Measurements from ENCODE around the gene DOK5. TPM values are rescaled to one million over a fixed set of nuclear protein-coding genes. Genes with fewer than 3 reads are reported as not detected.

The DOK5 gene
- total RNA-seq, 2 donors from 2014 or later: 4.6 to 6.7 TPM

GRCh38 chr20:54512694-54513093 lies 37.3 kb downstream of the DOK5 start:
- Mint-ChIP-seq H3K36me3 (ENCODE audit: low read depth) (no peaks in the 10 kb centered on the region), H3K4me1 (peaks cover 5% of the 10 kb centered on the region), H3K9me3 (peaks cover 2% of the 10 kb centered on the region), H3K4me3 (no peak overlapping the region), H3K27me3 (ENCODE audit: insufficient read depth) (no peaks in the 10 kb centered on the region), H3K27ac (no peak overlapping the region)
- Histone ChIP-seq H3K9ac (ENCODE audit: extremely low read depth, low read length, poor library complexity, severe bottlenecking) (no peak overlapping the region), H3K36me3 (ENCODE audit: control insufficient read depth, insufficient read depth, low read length) (no peaks in the 10 kb centered on the region), H3K9me3 (ENCODE audit: control insufficient read depth, low read length) (no peaks in the 10 kb centered on the region), H3K4me1 (ENCODE audit: control insufficient read depth, insufficient read depth, low read length) (no peaks in the 10 kb centered on the region), H3K27ac (ENCODE audit: low read depth, low read length) (no peak overlapping the region), H3K4me3 (ENCODE audit: low read length) (no peak overlapping the region), H3K27me3 (ENCODE audit: control insufficient read depth, insufficient read depth, low read length, poor library complexity, severe bottlenecking) (no peaks in the 10 kb centered on the region)
- TF ChIP-seq, protein P1, sequence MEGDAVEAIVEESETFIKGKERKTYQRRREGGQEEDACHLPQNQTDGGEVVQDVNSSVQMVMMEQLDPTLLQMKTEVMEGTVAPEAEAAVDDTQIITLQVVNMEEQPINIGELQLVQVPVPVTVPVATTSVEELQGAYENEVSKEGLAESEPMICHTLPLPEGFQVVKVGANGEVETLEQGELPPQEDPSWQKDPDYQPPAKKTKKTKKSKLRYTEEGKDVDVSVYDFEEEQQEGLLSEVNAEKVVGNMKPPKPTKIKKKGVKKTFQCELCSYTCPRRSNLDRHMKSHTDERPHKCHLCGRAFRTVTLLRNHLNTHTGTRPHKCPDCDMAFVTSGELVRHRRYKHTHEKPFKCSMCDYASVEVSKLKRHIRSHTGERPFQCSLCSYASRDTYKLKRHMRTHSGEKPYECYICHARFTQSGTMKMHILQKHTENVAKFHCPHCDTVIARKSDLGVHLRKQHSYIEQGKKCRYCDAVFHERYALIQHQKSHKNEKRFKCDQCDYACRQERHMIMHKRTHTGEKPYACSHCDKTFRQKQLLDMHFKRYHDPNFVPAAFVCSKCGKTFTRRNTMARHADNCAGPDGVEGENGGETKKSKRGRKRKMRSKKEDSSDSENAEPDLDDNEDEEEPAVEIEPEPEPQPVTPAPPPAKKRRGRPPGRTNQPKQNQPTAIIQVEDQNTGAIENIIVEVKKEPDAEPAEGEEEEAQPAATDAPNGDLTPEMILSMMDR (conservative IDR thresholded peaks at IDR 0.05): no peak
- 94% methylated on average over 3 of the region's 4 CpGs; no CpG with 5 or more reads in 1 of the 2 experiments for WGBS, 2 experiments (ENCODE audit: insufficient coverage in 1 of 2, insufficient read length in 1 of 2)
- DNase-seq: no peak

DNA sequence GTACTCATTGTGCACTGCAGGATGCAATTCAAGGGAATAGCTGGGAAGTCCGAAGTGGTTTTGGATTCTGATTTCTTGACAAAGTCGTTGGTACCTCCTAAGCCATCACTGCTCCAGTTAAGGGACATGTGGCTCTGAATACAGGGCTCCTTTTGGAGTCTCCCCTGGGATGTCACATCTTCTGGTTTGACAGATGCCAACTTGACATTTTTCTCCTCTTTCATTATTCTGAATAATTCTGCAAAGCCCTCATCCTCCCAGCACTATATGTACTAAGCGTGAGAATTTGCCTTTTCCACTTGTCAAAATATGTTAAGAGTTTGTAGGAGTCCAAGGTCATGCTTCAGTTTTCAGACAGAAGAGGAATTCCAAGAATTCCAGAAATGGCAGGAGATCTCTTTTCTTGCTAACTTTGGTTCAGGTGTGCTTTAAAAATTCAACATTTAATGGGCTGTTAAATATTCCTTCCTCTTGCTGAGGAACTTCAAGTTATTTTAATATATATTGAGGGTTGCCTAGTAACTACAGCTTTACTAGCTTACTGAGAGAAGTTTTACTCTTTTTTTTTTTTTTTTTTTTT lies 38.7 kb downstream of the DOK5 start:
- Histone ChIP-seq H3K36me3 (ENCODE audit: control insufficient read depth, insufficient read depth, low read length) (no peaks in the 10 kb centered on the region), H3K9me3 (ENCODE audit: control insufficient read depth, low read length) (no peaks in the 10 kb centered on the region), H3K27me3 (ENCODE audit: control insufficient read depth, insufficient read depth, low read length, poor library complexity, severe bottlenecking) (no peaks in the 10 kb centered on the region), H3K4me1 (ENCODE audit: control insufficient read depth, insufficient read depth, low read length) (no peaks in the 10 kb centered on the region), H3K4me3 (ENCODE audit: low read length) (no peak overlapping the region), H3K9ac (ENCODE audit: extremely low read depth, low read length, poor library complexity, severe bottlenecking) (no peak overlapping the region), H3K27ac (ENCODE audit: low read depth, low read length) (no peak overlapping the region)
- Mint-ChIP-seq H3K27me3 (ENCODE audit: insufficient read depth) (no peaks in the 10 kb centered on the region), H3K27ac (no peak overlapping the region), H3K36me3 (ENCODE audit: low read depth) (peaks cover 3% of the 10 kb centered on the region), H3K4me3 (no peak overlapping the region), H3K4me1 (peaks cover 5% of the 10 kb centered on the region), H3K9me3 (peaks cover 5% of the 10 kb centered on the region)
- TF ChIP-seq, protein P1 (conservative IDR thresholded peaks at IDR 0.05): no peak
- DNase-seq: peak; percentile 48
- WGBS, 2 experiments (ENCODE audit: insufficient coverage in 1 of 2, insufficient read length in 1 of 2): 70 to 84% methylated on average over 3 of the region's 3 CpGs

GRCh38 chr20:54515793-54516628 lies 40.6 kb downstream of the DOK5 start:
- Mint-ChIP-seq H3K36me3 (ENCODE audit: low read depth) (peaks cover 3% of the 10 kb centered on the region), H3K4me1 (no peaks in the 10 kb centered on the region), H3K4me3 (no peak overlapping the region), H3K9me3 (peaks cover 5% of the 10 kb centered on the region), H3K27me3 (ENCODE audit: insufficient read depth) (no peaks in the 10 kb centered on the region), H3K27ac (no peak overlapping the region)
- 89 to 93% methylated on average over 4 to 6 of the region's 6 CpGs for WGBS, 2 experiments (ENCODE audit: insufficient coverage in 1 of 2, insufficient read length in 1 of 2)
- Histone ChIP-seq H3K27me3 (ENCODE audit: control insufficient read depth, insufficient read depth, low read length, poor library complexity, severe bottlenecking) (no peaks in the 10 kb centered on the region), H3K9me3 (ENCODE audit: control insufficient read depth, low read length) (no peaks in the 10 kb centered on the region), H3K4me1 (ENCODE audit: control insufficient read depth, insufficient read depth, low read length) (no peaks in the 10 kb centered on the region), H3K27ac (ENCODE audit: low read depth, low read length) (no peak overlapping the region), H3K4me3 (ENCODE audit: low read length) (no peak overlapping the region), H3K36me3 (ENCODE audit: control insufficient read depth, insufficient read depth, low read length) (no peaks in the 10 kb centered on the region), H3K9ac (ENCODE audit: extremely low read depth, low read length, poor library complexity, severe bottlenecking) (no peak overlapping the region)
- no peak for DNase-seq
- TF ChIP-seq, protein P1 (conservative IDR thresholded peaks at IDR 0.05): no peak

Measured in endodermal cell (in vitro differentiated cells).